Activated T-helper 9 cell treated with anti-CD3 and anti-CD28 coated beads, Interleukin-2, amount 50 U/mL, for 16 hours (primary cell): ENCODE data around the gene PARP11.
A peak's percentile ranks its signal among the peaks of the same experiment; 100 is the strongest.

Experiments
- DNase-seq: peaks from one replicate; pipeline ENCODE4 v3.0.0-alpha.2; 2020; ENCODE audit warnings: low read depth

The PARP11 gene

GRCh38 chr12:3821441-3821840 lies 51.8 kb downstream of the PARP11 start:
- DNase-seq, result no peak

GRCh38 chr12:3820122-3820521 lies 53.1 kb downstream of the PARP11 start:
- DNase-seq, result no peak

- no peak for DNase-seq
Measured at GRCh38 chr12:3816266-3816665, 56.9 kb downstream of the PARP11 start.

- DNase-seq, result no peak
Measured at GRCh38 chr12:3815094-3815766, 58.0 kb downstream of the PARP11 start.

GRCh38 chr12:3810540-3810939 lies 62.7 kb downstream of the PARP11 start:
- DNase-seq, result no peak

- no peak for DNase-seq
Measured at GRCh38 chr12:3810016-3810370, 63.2 kb downstream of the PARP11 start.

GRCh38 chr12:3809357-3810015 lies 63.7 kb downstream of the PARP11 start:
- DNase-seq, result no peak

GRCh38 chr12:3805077-3805476 lies 68.1 kb downstream of the PARP11 start:
- no peak for DNase-seq

- DNase-seq, result peak; percentile 48
Measured at GRCh38 chr12:3803865-3804472, 69.2 kb downstream of the PARP11 start.

- DNase-seq, result no peak
Measured at GRCh38 chr12:3802721-3803120, 70.5 kb downstream of the PARP11 start.

GRCh38 chr12:3797531-3798048 lies 75.6 kb downstream of the PARP11 start:
- no peak for DNase-seq

- no peak for DNase-seq
Measured at GRCh38 chr12:3795492-3796133, 77.6 kb downstream of the PARP11 start.

GRCh38 chr12:3795066-3795465 lies 78.1 kb downstream of the PARP11 start:
- DNase-seq, result no peak

GRCh38 chr12:3792623-3793288 lies 80.4 kb downstream of the PARP11 start:
- no peak for DNase-seq

GRCh38 chr12:3791256-3791874 lies 81.8 kb downstream of the PARP11 start:
- DNase-seq, result no peak

- DNase-seq, result no peak
Measured at GRCh38 chr12:3790642-3791041, 82.6 kb downstream of the PARP11 start.

- no peak for DNase-seq
Measured at GRCh38 chr12:3789838-3790237, 83.4 kb downstream of the PARP11 start.

GRCh38 chr12:3777206-3777809 lies 95.9 kb downstream of the PARP11 start:
- no peak for DNase-seq

- no peak for DNase-seq
Measured at GRCh38 chr12:3775385-3776035, 97.7 kb downstream of the PARP11 start.

- no peak for DNase-seq
Measured at GRCh38 chr12:3772380-3772779, 100.8 kb downstream of the PARP11 start.

- DNase-seq, result no peak
Measured at GRCh38 chr12:3771853-3772252, 101.3 kb downstream of the PARP11 start.
